H9 (cell line): Measurements from ENCODE around the gene HSD11B1. TPM values are rescaled to one million over a fixed set of nuclear protein-coding genes. Genes with fewer than 3 reads are reported as not detected.

Experiments
- DNase-seq: peaks from one replicate; pipeline ENCODE4 v3.0.0-alpha.2; 2017
- H2AFZ ChIP-seq: one replicate; pipeline ENCODE4 v1.6.1; 2013; ENCODE audit warnings: mild to moderate bottlenecking, low read length, control low read depth, moderate library complexity
- H2AK5ac ChIP-seq: 2 replicates; pipeline ENCODE4 v1.6.1; 2013; ENCODE audit warnings: low read length, control low read depth, mixed read lengths; ENCODE audit not compliant: insufficient read length
- H2BK120ac ChIP-seq: one replicate; pipeline ENCODE4 v1.6.1; 2013; ENCODE audit warnings: low read depth, mild to moderate bottlenecking, low read length, control low read depth, inconsistent platforms; ENCODE audit not compliant: poor library complexity, severe bottlenecking
- H2BK12ac ChIP-seq: 2 replicates; pipeline ENCODE4 v1.6.1; 2013; ENCODE audit warnings: low read length, control low read depth, mixed read lengths, low read depth; ENCODE audit not compliant: insufficient read length
- H2BK15ac ChIP-seq: 2 replicates; pipeline ENCODE4 v1.6.1; 2013; ENCODE audit warnings: low read depth, low read length, control low read depth
- H2BK20ac ChIP-seq: one replicate; pipeline ENCODE4 v1.6.1; 2013; ENCODE audit warnings: low read depth, mild to moderate bottlenecking, low read length, control low read depth, inconsistent platforms; ENCODE audit not compliant: poor library complexity, severe bottlenecking
- H2BK5ac ChIP-seq: 2 replicates; pipeline ENCODE4 v1.6.1; 2013; ENCODE audit warnings: low read length, control low read depth, mixed read lengths; ENCODE audit not compliant: insufficient read length
- H3K14ac ChIP-seq: 2 replicates; pipeline ENCODE4 v1.6.1; 2013; ENCODE audit warnings: low read length, control low read depth; ENCODE audit not compliant: insufficient read depth
- H3K18ac ChIP-seq: 2 replicates; pipeline ENCODE4 v1.6.1; 2013; ENCODE audit warnings: low read depth, mild to moderate bottlenecking, mixed read lengths, low read length, control low read depth; ENCODE audit not compliant: insufficient read length
- H3K23ac ChIP-seq: 2 replicates; pipeline ENCODE4 v1.6.1; 2013; ENCODE audit warnings: low read length, control low read depth, mixed read lengths, low read depth; ENCODE audit not compliant: insufficient read length
- H3K23me2 ChIP-seq: 2 replicates; pipeline ENCODE4 v1.6.1; 2013; ENCODE audit warnings: low read depth, mild to moderate bottlenecking, mixed read lengths, low read length, control low read depth; ENCODE audit not compliant: insufficient read length, poor library complexity, severe bottlenecking
- H3K27ac ChIP-seq: 2 replicates; pipeline ENCODE4 v1.5.1; 2013; ENCODE audit warnings: low read length, control low read depth, mixed read lengths, low read depth; ENCODE audit not compliant: insufficient read length
- H3K27me3 ChIP-seq: 2 replicates; pipeline ENCODE4 v1.6.1; 2013; ENCODE audit warnings: low read length, control low read depth, inconsistent platforms; ENCODE audit not compliant: insufficient read depth
- H3K4ac ChIP-seq: 2 replicates; pipeline ENCODE4 v1.6.1; 2013; ENCODE audit warnings: low read depth, mild to moderate bottlenecking, control low read depth, inconsistent platforms, low read length, moderate library complexity
- H3K4me1 ChIP-seq: 2 replicates; pipeline ENCODE4 v1.6.1; 2013; ENCODE audit warnings: low read length, control low read depth, inconsistent platforms; ENCODE audit not compliant: insufficient read depth
- H3K4me2 ChIP-seq: 2 replicates; pipeline ENCODE4 v1.6.1; 2013; ENCODE audit warnings: low read length, control low read depth, mixed read lengths; ENCODE audit not compliant: insufficient read length, insufficient read depth
- H3K56ac ChIP-seq: 2 replicates; pipeline ENCODE4 v1.6.1; 2013; ENCODE audit warnings: low read depth, mild to moderate bottlenecking, mixed read lengths, low read length, control low read depth; ENCODE audit not compliant: insufficient read length
- H3K79me1 ChIP-seq: 2 replicates; pipeline ENCODE4 v1.6.1; 2013; ENCODE audit warnings: low read depth, mild to moderate bottlenecking, moderate library complexity, low read length, control low read depth, inconsistent platforms; ENCODE audit not compliant: insufficient read depth, poor library complexity, severe bottlenecking
- H3K79me2 ChIP-seq: 2 replicates; pipeline ENCODE4 v1.6.1; 2013; ENCODE audit warnings: low read length, control low read depth, inconsistent platforms; ENCODE audit not compliant: insufficient read depth
- H3K9ac ChIP-seq: 2 replicates; pipeline ENCODE4 v1.6.1; 2013; ENCODE audit warnings: low read length, control low read depth, mixed read lengths; ENCODE audit not compliant: insufficient read length; ENCODE audit errors: extremely low read depth
- H3K9me3 ChIP-seq: one replicate; pipeline ENCODE4 v1.6.1; 2013; ENCODE audit warnings: low read depth, low read length, inconsistent platforms; ENCODE audit not compliant: control insufficient read depth
- H3T11ph ChIP-seq: one replicate; pipeline ENCODE4 v1.6.1; 2013; ENCODE audit warnings: mild to moderate bottlenecking, low read length, control low read depth, inconsistent platforms
- H4K20me1 ChIP-seq: one replicate; pipeline ENCODE4 v1.6.1; 2013; ENCODE audit not compliant: control insufficient read depth, insufficient read length, insufficient read depth
- H4K5ac ChIP-seq: 2 replicates; pipeline ENCODE4 v1.6.1; 2013; ENCODE audit warnings: low read depth, mild to moderate bottlenecking, mixed read lengths, low read length, control low read depth; ENCODE audit not compliant: insufficient read length
- H4K8ac ChIP-seq: replicated peaks from 2 replicates; pipeline ENCODE4 v1.6.1; 2013; ENCODE audit warnings: low read length, control low read depth, mixed read lengths, low read depth; ENCODE audit not compliant: insufficient read length
- H4K91ac ChIP-seq: 2 replicates; pipeline ENCODE4 v1.6.1; 2013; ENCODE audit warnings: low read depth, mild to moderate bottlenecking, moderate library complexity, mixed read lengths, low read length, control low read depth; ENCODE audit not compliant: insufficient read length
- H3K27ac Mint-ChIP-seq, 3 experiments: 2 replicates in 2 of 3; 3 replicates in 1 of 3; pipeline ENCODE4 v1.8.0; 2020 to 2021; ENCODE audit warnings: mixed read lengths in 3 of 3, mild to moderate bottlenecking in 1 of 3, moderate library complexity in 1 of 3
- H3K27me3 Mint-ChIP-seq: 2 replicates; pipeline ENCODE4 v1.8.0; 2021; ENCODE audit warnings: low read depth, mild to moderate bottlenecking, moderate library complexity, mixed read lengths
- H3K36me3 Mint-ChIP-seq, 3 experiments: 2 replicates in 2 of 3; 3 replicates in 1 of 3; pipeline ENCODE4 v1.8.0; 2020 to 2021; ENCODE audit warnings: low read depth in 3 of 3, mixed read lengths in 3 of 3; ENCODE audit not compliant: insufficient read depth in 1 of 3
- H3K4me1 Mint-ChIP-seq, 2 experiments: 2 replicates each; pipeline ENCODE4 v1.8.0; 2020; ENCODE audit warnings: mixed read lengths in 2 of 2
- H3K4me3 Mint-ChIP-seq, 2 experiments: 2 replicates in 1 of 2; 3 replicates in 1 of 2; pipeline ENCODE4 v1.8.0; 2020 to 2021; ENCODE audit warnings: mild to moderate bottlenecking in 2 of 2, mixed read lengths in 2 of 2, moderate library complexity in 1 of 2
- H3K9me3 Mint-ChIP-seq, 2 experiments: 2 replicates in 1 of 2; 3 replicates in 1 of 2; pipeline ENCODE4 v1.8.0; 2020; ENCODE audit warnings: mild to moderate bottlenecking in 2 of 2, mixed read lengths in 2 of 2, moderate library complexity in 1 of 2
- WGBS: extraction: QIAGEN DNeasy Blood & Tissue Kit; methylation state at CpG from one replicate; pipeline ENCODE4 v1.1.7; 2013; ENCODE audit warnings: missing lambda C conversion rate, low lambda C conversion rate, mixed read lengths; ENCODE audit not compliant: insufficient read length; ENCODE audit errors: extremely low coverage; 5-methylcytosine and 5-hydroxymethylcytosine counted together
- total RNA-seq: library from RNA; stranded (reverse); gene quantifications from 2 replicates; pipeline ENCODE4 v1.2.1, GENCODE V29; 2021
- TF ChIP-seq, protein P1 (sequence below): fragments of 200-600 bp; sonication (generic); conservative IDR thresholded peaks from 3 replicates; pipeline ENCODE4 v1.8.0; 2021; ENCODE audit warnings: antibody characterized with exemption, mild to moderate bottlenecking

Gene HSD11B1
- total RNA-seq, 1 experiment from 2014 or later = not detected

GRCh38 chr1:209707308-209707707 lies 2.7 kb downstream of the HSD11B1 start:
- Mint-ChIP-seq H3K4me1 (peaks cover 7 to 12% of the 10 kb centered on the region in 2 experiments), H3K27me3 (peaks cover 18% of the 10 kb centered on the region), H3K27ac (no peak overlapping the region), H3K36me3 (no peaks in the 10 kb centered on the region), H3K9me3 (no peaks in the 10 kb centered on the region), H3K4me3 (no peak overlapping the region)
- Histone ChIP-seq H3K18ac (no peak overlapping the region), H3K79me2 (no peaks in the 10 kb centered on the region), H3K9me3 (no peaks in the 10 kb centered on the region), H3T11ph (no peak overlapping the region), H3K27me3 (no peaks in the 10 kb centered on the region), H3K4me2 (no peak overlapping the region), H4K20me1 (no peaks in the 10 kb centered on the region), H4K5ac (no peak overlapping the region), H3K9ac (no peak overlapping the region), H3K56ac (no peak overlapping the region), H2BK120ac (no peak overlapping the region), H3K14ac (no peak overlapping the region), H4K8ac (no peak overlapping the region), H4K91ac (no peak overlapping the region), H2BK15ac (no peak overlapping the region), H3K27ac (no peak overlapping the region), H2BK5ac (no peak overlapping the region), H3K4ac (no peak overlapping the region), H2AK5ac (no peak overlapping the region), H3K23ac (no peak overlapping the region), H3K4me1 (no peaks in the 10 kb centered on the region; the same call in 1 of the 2 replicates), H2AFZ (no peak overlapping the region), H2BK20ac (no peak overlapping the region), H2BK12ac (no peak overlapping the region), H3K79me1 (no peaks in the 10 kb centered on the region), H3K23me2 (no peaks in the 10 kb centered on the region)
- no peak for DNase-seq
- WGBS = no CpG with 5 or more reads among the region's 1 CpG
- TF ChIP-seq, protein P1, sequence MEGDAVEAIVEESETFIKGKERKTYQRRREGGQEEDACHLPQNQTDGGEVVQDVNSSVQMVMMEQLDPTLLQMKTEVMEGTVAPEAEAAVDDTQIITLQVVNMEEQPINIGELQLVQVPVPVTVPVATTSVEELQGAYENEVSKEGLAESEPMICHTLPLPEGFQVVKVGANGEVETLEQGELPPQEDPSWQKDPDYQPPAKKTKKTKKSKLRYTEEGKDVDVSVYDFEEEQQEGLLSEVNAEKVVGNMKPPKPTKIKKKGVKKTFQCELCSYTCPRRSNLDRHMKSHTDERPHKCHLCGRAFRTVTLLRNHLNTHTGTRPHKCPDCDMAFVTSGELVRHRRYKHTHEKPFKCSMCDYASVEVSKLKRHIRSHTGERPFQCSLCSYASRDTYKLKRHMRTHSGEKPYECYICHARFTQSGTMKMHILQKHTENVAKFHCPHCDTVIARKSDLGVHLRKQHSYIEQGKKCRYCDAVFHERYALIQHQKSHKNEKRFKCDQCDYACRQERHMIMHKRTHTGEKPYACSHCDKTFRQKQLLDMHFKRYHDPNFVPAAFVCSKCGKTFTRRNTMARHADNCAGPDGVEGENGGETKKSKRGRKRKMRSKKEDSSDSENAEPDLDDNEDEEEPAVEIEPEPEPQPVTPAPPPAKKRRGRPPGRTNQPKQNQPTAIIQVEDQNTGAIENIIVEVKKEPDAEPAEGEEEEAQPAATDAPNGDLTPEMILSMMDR = no peak
